NCI-H146 treated with DMSO at 0.1 percent for 48 hours (cell line): ENCODE data around the gene THUMPD3.

Experiments used
- DNase-seq: peaks from one replicate; lab custom pipeline; 2025; ENCODE audit not compliant: unreplicated experiment; lab: John Stamatoyannopoulos, UW

The THUMPD3 gene, protein sequence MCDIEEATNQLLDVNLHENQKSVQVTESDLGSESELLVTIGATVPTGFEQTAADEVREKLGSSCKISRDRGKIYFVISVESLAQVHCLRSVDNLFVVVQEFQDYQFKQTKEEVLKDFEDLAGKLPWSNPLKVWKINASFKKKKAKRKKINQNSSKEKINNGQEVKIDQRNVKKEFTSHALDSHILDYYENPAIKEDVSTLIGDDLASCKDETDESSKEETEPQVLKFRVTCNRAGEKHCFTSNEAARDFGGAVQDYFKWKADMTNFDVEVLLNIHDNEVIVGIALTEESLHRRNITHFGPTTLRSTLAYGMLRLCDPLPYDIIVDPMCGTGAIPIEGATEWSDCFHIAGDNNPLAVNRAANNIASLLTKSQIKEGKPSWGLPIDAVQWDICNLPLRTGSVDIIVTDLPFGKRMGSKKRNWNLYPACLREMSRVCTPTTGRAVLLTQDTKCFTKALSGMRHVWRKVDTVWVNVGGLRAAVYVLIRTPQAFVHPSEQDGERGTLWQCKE

GRCh38 chr3:9362731-9363530 is at the start of gene THUMPD3:
TSS of gene THUMPD3 (plus strand) at chr3:9363054. CDS start at chr3:9365069, 2,015 bp downstream.
- peak; percentile 66 for DNase-seq

DNA sequence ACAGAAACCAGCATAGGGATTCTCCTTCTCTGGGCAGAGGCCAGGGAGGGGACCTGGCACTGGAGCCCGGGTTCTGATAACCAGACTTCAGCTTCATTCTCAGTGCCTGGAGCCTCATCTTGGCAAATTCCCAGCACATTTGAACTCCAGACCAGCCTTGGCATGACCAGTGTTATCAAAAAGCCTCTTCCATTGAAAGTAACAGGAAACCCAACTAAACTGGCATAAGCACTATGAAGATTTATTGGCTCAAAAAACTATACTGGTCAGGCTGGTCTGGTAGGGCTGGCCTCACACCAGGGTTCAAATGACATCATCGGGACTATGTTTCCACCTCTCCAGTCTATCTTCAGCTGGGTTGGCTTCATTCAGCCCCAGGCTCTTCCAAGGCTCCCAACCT is 48.1 kb upstream of the THUMPD3 start:
- DNase-seq: no peak

DNA sequence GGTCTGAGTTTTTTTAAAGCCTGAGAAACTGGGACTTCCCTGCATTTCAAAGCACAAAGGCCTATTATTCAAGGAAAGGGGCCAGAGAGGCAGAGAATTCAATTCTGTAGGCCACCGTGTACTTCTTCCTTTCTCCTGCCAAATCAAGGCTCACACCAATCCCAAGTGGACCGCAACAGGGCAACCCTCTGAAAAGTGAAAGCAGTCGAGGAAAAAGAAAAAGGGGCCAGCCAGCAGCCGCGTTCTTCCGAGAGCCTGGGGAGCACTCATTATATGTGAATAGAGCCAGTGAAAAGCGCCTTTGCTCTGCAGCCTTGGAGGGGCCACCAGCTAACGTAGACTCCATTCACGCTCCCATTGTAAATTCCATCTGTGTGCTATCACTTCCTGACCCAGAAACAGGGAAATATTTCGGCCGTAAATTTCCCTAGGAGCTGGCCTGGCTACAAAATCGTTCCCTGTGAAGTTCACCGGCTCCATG is 45.9 kb upstream of the THUMPD3 start:
- DNase-seq: no peak

- no peak for DNase-seq
These were observed 40.1 kb upstream of the THUMPD3 start for GRCh38 chr3:9322780-9323179.

GRCh38 chr3:9324944-9325343 is 37.9 kb upstream of the THUMPD3 start:
- DNase-seq: no peak

DNA sequence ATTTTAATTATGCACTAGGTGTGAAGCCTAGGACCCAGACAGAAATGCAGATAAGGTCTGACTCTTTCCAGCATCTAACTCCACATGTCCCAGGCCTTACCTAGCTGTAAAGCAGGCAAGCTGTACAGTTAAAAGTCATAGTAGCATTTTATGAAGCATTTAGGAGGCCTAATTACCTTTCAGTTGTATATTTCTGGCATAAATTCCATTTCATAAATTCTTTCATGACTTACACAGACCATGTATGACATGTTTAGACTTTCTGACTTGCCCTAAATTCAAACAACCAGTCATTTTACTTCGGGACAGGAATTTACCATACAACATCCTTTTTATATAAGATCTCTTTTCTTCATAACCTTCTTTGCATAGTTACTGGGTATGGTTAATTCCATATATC is 35.3 kb upstream of the THUMPD3 start:
- DNase-seq: no peak

GRCh38 chr3:9330166-9330703 is 32.6 kb upstream of the THUMPD3 start:
- no peak for DNase-seq

GRCh38 chr3:9331171-9331570 is 31.7 kb upstream of the THUMPD3 start:
- no peak for DNase-seq

GRCh38 chr3:9332250-9333030 is 30.4 kb upstream of the THUMPD3 start:
- no peak for DNase-seq

DNA sequence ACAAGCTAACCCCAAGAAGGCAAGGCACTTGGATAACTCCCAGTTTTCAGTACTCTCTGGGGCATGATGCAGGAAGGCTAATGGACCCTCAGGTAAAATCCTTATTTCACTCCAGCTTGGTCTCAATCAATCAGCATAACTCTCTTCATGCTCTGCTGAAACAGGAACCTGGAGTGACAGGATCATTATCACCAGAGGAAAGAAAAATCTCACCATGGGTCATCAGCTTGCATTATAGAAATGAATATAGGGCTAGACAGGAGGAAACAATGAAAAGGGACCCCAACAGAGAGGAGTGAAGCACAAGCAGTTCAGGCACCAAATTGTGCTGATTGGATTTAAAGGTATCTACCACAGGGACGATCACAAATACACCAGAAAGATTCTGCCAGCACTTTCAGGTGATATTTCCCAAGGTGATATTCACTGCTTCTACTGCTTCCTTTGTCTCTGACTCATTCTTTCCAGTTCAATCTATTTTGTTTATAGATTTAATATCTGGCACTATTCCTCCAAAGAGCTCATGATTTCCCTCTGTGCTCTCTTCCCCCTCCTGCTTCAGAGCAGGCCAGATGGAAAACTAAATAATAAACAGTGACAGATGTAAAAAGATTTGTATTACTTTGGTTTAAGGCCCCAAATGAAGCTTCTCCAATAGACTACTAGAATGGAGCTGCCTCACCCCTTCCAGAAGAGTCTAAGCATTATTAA is 22.9 kb upstream of the THUMPD3 start:
- DNase-seq: no peak

- no peak for DNase-seq
These were observed 22.4 kb upstream of the THUMPD3 start for GRCh38 chr3:9340472-9340902.

DNA sequence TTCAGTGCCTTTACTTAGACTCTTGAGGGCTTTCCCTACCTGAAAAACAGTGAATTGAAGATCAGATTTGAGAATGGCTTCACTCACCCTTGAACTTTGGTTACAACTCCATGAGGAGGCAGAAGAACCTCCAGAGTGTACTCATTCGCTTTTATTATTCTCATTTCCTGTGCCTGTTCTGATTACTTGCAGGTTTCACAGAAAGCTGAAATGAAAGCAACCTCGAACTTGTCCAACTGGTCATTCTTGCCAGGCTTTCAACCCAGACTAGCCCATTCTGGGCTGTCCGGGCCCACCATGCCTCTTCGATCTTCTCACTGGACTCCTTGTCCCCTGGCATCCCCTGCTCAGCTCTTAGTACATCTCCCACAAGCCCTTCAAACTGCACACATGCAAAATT is 20.2 kb upstream of the THUMPD3 start:
- DNase-seq: no peak

DNA sequence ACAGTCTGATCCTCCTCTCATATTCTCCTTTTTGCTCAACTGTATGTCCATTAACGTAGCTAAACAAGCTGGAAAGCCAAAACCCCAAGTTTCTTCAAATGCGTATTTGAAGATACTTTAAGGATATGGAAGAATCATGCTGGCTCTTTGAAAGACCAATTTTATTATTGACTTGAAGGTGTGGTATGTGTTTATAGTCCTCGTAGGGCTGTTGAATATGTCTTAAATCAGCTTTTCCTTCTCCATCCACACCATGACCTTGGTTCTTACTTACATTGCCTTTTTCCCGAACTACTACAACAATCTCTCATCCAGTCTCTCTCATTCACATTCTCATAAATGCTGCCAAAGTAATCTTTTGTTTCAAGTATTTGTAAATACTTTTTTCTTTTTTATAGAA is 19.7 kb upstream of the THUMPD3 start:
- DNase-seq: no peak

GRCh38 chr3:9345041-9345440 is 17.8 kb upstream of the THUMPD3 start:
- DNase-seq: no peak

DNA sequence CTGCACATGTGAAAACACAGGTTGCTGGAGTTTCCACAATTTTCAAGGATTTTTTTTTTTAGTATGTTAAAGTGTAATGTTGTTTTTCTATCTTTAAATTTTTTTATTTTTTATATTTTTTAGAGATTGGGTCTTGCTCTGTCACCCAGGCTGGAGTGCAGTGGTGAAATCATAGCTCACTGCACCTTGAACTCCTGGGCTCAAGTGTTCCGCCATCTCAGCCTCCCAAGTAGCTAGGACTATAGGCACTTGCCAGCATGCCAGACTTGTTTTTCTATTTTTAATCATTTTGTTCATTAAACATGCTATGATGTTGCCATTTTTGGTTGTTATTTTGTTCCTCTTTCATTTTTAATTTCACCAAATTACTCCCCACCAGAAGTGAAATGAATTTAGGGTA is 16.7 kb upstream of the THUMPD3 start:
- DNase-seq: no peak

DNA sequence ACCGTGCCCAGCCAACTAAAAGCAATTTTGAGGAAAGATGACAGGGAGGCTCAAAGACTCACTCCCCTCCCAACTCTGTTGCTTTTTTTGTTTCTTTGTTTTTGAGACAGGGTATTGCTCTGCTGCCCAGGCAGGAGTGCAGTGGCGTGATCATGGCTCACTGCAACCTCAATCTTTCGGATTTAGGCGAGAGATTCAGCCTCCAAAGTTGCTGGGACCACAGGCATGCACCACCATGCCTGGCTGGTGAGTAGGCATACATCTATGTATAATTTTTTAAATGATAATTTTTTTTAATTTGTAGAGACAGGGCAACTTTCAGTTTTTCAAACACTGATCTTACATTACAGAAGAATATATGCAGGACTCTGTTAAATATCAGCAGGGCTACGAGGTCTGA is 15.8 kb upstream of the THUMPD3 start:
- no peak for DNase-seq

DNA sequence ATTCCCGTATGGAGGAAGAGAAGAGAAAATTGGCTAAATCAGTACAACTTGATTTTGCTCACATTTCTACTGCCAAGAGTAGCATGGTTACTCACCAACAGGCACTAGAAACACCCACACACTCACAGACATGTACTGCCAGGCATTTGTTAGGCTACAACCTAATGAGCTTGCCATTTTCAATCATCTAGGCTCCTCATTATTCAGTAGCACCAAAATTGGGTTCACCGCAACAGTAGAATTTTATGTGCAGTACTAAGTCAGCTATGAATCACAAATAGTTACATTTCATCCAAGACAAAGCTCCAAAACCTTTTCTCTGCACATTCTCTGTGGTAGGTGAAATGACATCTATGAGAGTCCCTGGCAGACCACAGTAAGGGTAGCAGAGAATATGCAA is 15.0 kb upstream of the THUMPD3 start:
- DNase-seq: no peak

GRCh38 chr3:9349321-9350117 is 13.3 kb upstream of the THUMPD3 start:
- no peak for DNase-seq

DNA sequence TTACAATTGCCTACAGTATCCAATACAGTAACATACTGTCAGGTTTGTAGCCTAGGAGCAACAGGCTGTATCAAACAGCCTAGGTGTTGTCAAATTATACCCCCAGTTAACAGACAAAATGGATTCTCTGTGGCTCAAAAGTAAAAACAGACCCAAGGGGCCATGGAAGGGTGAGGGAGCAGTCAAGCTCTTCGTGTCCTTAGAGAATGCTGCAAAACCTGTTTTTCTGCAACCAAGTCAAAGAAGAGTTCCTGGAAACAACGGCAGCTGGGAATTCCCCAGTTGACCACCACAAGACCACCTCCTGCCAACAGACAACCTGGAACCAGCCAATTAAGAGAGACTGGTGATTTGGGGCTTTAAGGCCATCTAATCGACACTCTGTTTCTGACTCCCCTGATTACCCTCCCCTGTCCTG is 11.1 kb upstream of the THUMPD3 start:
- no peak for DNase-seq
